ENCODE data around the gene NIT1. TPM values are rescaled to one million over a fixed set of nuclear protein-coding genes. Genes with fewer than 3 reads are reported as not detected.

The NIT1 gene
- total RNA-seq, 1 experiment from 2014 or later = 65.9 TPM

- Histone ChIP-seq H4K20me1 (ENCODE audit: insufficient read depth) (peaks cover 14% of the 10 kb centered on the region; the same call in 1 of the 2 replicates), H3K79me2 (ENCODE audit: insufficient read depth, low read length) (peaks cover 99% of the 10 kb centered on the region), H3K9ac (ENCODE audit: low read length) (no peak overlapping the region), H3K27me3 (ENCODE audit: insufficient read depth, low read length) (no peaks in the 10 kb centered on the region), H3K27ac (ENCODE audit: low read depth, low read length) (no peak overlapping the region), H3K4me2 (ENCODE audit: low read length) (no peak overlapping the region), H3K4me1 (ENCODE audit: control insufficient read depth in 1 of 2, insufficient read depth in 2 of 2, low read length in 2 of 2) (peaks cover 0 to 3% of the 10 kb centered on the region in 2 experiments; a peak in 2 of 4 replicates), H3K9me2 (ENCODE audit: insufficient read depth) (no peaks in the 10 kb centered on the region), H3K9me3 (ENCODE audit: control insufficient read depth in 1 of 2, insufficient read depth in 1 of 2, low read depth in 1 of 2, low read length in 2 of 2) (no peaks in the 10 kb centered on the region), H3K4me3 (replicated peaks in 1 of 2; ENCODE audit: low read depth in 1 of 2, low read length in 2 of 2) (no peak overlapping the region), H2AFZ (ENCODE audit: low read depth, low read length, poor library complexity, severe bottlenecking) (no peak overlapping the region), H3K36me3 (ENCODE audit: control insufficient read depth in 1 of 2, insufficient read depth in 2 of 2, low read length in 2 of 2) (peaks cover 4 to 37% of the 10 kb centered on the region in 2 experiments; a peak in 2 of 4 replicates)
- intact Hi-C loops (cut with micrococcal nuclease) = no loop called here
- TF ChIP-seq TCF7L2 (IDR thresholded peaks at IDR 0.05; ENCODE audit: borderline replicate concordance, extremely low read depth, insufficient read depth, insufficient read length) = no peak
- no peak for TF ChIP-seq ELF1 (IDR thresholded peaks at IDR 0.05; ENCODE audit: borderline replicate concordance, low read depth)
- TF ChIP-seq ZFX (IDR thresholded peaks at IDR 0.05) = no peak
- no peak for TF ChIP-seq SIN3A (IDR thresholded peaks at IDR 0.05; ENCODE audit: low read depth)
- no peak for TF ChIP-seq EGR1 (IDR thresholded peaks at IDR 0.05; ENCODE audit: low read depth)
- TF ChIP-seq EZH2 (IDR thresholded peaks at IDR 0.05) = no peak
- no peak for TF ChIP-seq CBX3 (IDR thresholded peaks at IDR 0.05; ENCODE audit: low read depth)
- TF ChIP-seq, protein P1, sequence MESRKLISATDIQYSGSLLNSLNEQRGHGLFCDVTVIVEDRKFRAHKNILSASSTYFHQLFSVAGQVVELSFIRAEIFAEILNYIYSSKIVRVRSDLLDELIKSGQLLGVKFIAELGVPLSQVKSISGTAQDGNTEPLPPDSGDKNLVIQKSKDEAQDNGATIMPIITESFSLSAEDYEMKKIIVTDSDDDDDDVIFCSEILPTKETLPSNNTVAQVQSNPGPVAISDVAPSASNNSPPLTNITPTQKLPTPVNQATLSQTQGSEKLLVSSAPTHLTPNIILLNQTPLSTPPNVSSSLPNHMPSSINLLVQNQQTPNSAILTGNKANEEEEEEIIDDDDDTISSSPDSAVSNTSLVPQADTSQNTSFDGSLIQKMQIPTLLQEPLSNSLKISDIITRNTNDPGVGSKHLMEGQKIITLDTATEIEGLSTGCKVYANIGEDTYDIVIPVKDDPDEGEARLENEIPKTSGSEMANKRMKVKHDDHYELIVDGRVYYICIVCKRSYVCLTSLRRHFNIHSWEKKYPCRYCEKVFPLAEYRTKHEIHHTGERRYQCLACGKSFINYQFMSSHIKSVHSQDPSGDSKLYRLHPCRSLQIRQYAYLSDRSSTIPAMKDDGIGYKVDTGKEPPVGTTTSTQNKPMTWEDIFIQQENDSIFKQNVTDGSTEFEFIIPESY (IDR thresholded peaks at IDR 0.05; ENCODE audit: extremely low read depth, insufficient replicate concordance, low read length) = no peak
- TF ChIP-seq SRF (IDR thresholded peaks at IDR 0.05; ENCODE audit: low read depth) = no peak
- BruUV-seq (replicated peaks) = no TSS peak
- ChIA-PET CTCF (interaction anchor here (1.1 kb wide), 1 partner anchor 8 kb away, joined by 4 read pairs; the partner anchor contains the start of gene KLHDC9), RAD21 (ENCODE audit: low non-redundant PET in 1 of 2, low total read pairs in 2 of 2, uncharacterized antibody in 2 of 2, unreplicated experiment in 2 of 2) (no interaction called here), POLR2A (no interaction called here)
- DNase-seq (ENCODE audit: low read depth, low spot score) = no peak
- ATAC-seq = no peak
These were observed 11.5 kb upstream of the NIT1 start for GRCh38 chr1:161106431-161106830.

Data from HCT116 (cell line).